Left colon (tissue), 2 donors: Measurements from ENCODE around the gene CBX4. TPM values are rescaled to one million over a fixed set of nuclear protein-coding genes. Genes with fewer than 3 reads are reported as not detected.

ENCODE experiments used
- ATAC-seq: fragments of 200-7000 bp; cut with Tn5 transposase; one replicate; pipeline ENCODE4 v1.9.1; 2020; ENCODE audit warnings: mild to moderate bottlenecking, moderate library complexity
- DNase-seq, 2 donors: peaks; one replicate each; pipeline ENCODE4 v3.0.0-alpha.2; 2020
- intact Hi-C, 2 donors: fragments of 100-400 bp; cut with DNase I in 1 of 2; cut with micrococcal nuclease in 1 of 2; formaldehyde crosslinking; loops; one replicate each; pipeline versions ENCODE4 v1.11.2 to v1.14.0; 2022; cut with DNase I, micrococcal nuclease
- total RNA-seq, 2 donors: library from RNA; stranded (reverse); fragmentation: NEBNext Ultra II Directional; extraction: Animal tissue kit (Norgen Biotek cat#: 25700); gene quantifications; one replicate each; pipeline ENCODE4 v1.2.1, GENCODE V29; 2021
- donor health status: DM: no; HTN: no; CAD: no.
- donor health status: DM: yes; HTN: yes; CAD: no.

CBX4 gene
- total RNA-seq, 2 donors from 2014 or later: 12.1 to 14.5 TPM

- ATAC-seq (peak; percentile 49), DNase-seq (peak; percentile 55 to 59)
- intact Hi-C loops: loop anchor here in 1 of 2 donors (5.0 kb wide), 1 partner anchor 33 kb away; no protein-coding TSS in a partner anchor
Measured at GRCh38 chr17:79809530-79810129, 29.6 kb downstream of the CBX4 start.

- intact Hi-C loops: loop anchor here in 1 of 2 donors (5.0 kb wide), 1 partner anchor 33 kb away; no protein-coding TSS in a partner anchor
Measured at GRCh38 chr17:79808763-79809529, 30.3 kb downstream of the CBX4 start.

GRCh38 chr17:79806863-79807720 is 32.1 kb downstream of the CBX4 start:
- intact Hi-C loops: loop anchor here in 1 of 2 donors (5.0 kb wide), 1 partner anchor 35 kb away; no protein-coding TSS in a partner anchor
- no peak for DNase-seq
- ATAC-seq: no peak

More at GRCh38 chr17:79808763-79809529, 30.3 kb downstream of the CBX4 start:
- ATAC-seq (peak; percentile 75), DNase-seq (peak; percentile 40 to 53)

GRCh38 chr17:79806446-79806760 is 32.8 kb downstream of the CBX4 start:
- intact Hi-C loops: loop anchor here in 1 of 2 donors (5.0 kb wide), 1 partner anchor 36 kb away; no protein-coding TSS in a partner anchor
- no peak for ATAC-seq
- no peak for DNase-seq

- no peak for DNase-seq
- intact Hi-C loops: loop anchor here (5.0 kb wide), 2 partner anchors 32 to 37 kb away; partner anchors contain the start of gene CBX4 (in 1 of the 2)
- ATAC-seq: no peak
Measured at GRCh38 chr17:79804856-79805696, 34.2 kb downstream of the CBX4 start.

GRCh38 chr17:79803997-79804855 is 35.0 kb downstream of the CBX4 start:
- DNase-seq (peak in 1 of 2 donors; percentile 50), ATAC-seq (peak; percentile 35)
- intact Hi-C loops: loop anchor here in 1 of 2 donors (5.0 kb wide), 1 partner anchor 33 kb away; the partner anchor contains the start of gene CBX4

GRCh38 chr17:79803421-79803996 is 35.7 kb downstream of the CBX4 start:
- no peak for DNase-seq
- ATAC-seq: no peak
- intact Hi-C loops: loop anchor here in 1 of 2 donors (5.0 kb wide), 1 partner anchor 34 kb away; the partner anchor contains the start of gene CBX4

GRCh38 chr17:79802736-79803420 is 36.4 kb downstream of the CBX4 start:
- intact Hi-C loops: loop anchor here in 1 of 2 donors (5.0 kb wide), 1 partner anchor 34 kb away; the partner anchor contains the start of gene CBX4
- ATAC-seq (no peak), DNase-seq (no peak)

GRCh38 chr17:79802039-79802735 is 37.1 kb downstream of the CBX4 start:
- no peak for ATAC-seq

GRCh38 chr17:79801156-79802038 is 37.8 kb downstream of the CBX4 start:
- peak; percentile 52 to 72 for DNase-seq

More at GRCh38 chr17:79802039-79802735, 37.1 kb downstream of the CBX4 start:
- intact Hi-C loops: loop anchor here in 1 of 2 donors (5.0 kb wide), 1 partner anchor 35 kb away; the partner anchor contains the start of gene CBX4
- no peak for DNase-seq

GRCh38 chr17:79800325-79801155 is 38.7 kb downstream of the CBX4 start:
- DNase-seq (peak in 1 of 2 donors; percentile 71), ATAC-seq (peak; percentile 14)
- intact Hi-C loops: loop anchor here in 1 of 2 donors (5.0 kb wide), 1 partner anchor 37 kb away; the partner anchor contains the start of gene CBX4

More at GRCh38 chr17:79801156-79802038, 37.8 kb downstream of the CBX4 start:
- intact Hi-C loops: loop anchor here in 1 of 2 donors (5.0 kb wide), 1 partner anchor 36 kb away; the partner anchor contains the start of gene CBX4
- ATAC-seq: peak; percentile 25

- ATAC-seq (no peak), DNase-seq (no peak)
- intact Hi-C loops: loop anchor here in 1 of 2 donors (5.0 kb wide), 1 partner anchor 38 kb away; the partner anchor contains the start of gene CBX4
Measured at GRCh38 chr17:79799538-79800324, 39.5 kb downstream of the CBX4 start.

- intact Hi-C loops: no loop called here
- no peak for DNase-seq
- ATAC-seq: no peak
Measured at GRCh38 chr17:79799174-79799537, 40.1 kb downstream of the CBX4 start.
